ENCODE measurements around the gene TMBIM1. TPM values are rescaled to one million over a fixed set of nuclear protein-coding genes. Genes with fewer than 3 reads are reported as not detected.

Gene TMBIM1
- total and polyA plus RNA-seq, 9 of the 15 experiments (the other 6 are each of a cell fraction or from before 2014, with no cell fraction given), result 14.2 to 105 (median 47.0) TPM

GRCh38 chr2:218260166-218260565 is 32.1 kb downstream of the TMBIM1 start:
- POLR2A ChIA-PET, result interaction anchor here (0.9 to 1.5 kb wide), 2 partner anchors 10 to 16 kb away, joined by 3 to 5 read pairs; partner anchors contain the start of genes AAMP and PNKD
- Histone ChIP-seq H3K27me3 (ENCODE audit: control insufficient read depth in 2 of 2, insufficient read depth in 2 of 2, low read length in 2 of 2) (no peaks in the 10 kb centered on the region), H3K27ac (ENCODE audit: extremely low read depth, low read depth, low read length) (no peak overlapping the region), H3K9ac (ENCODE audit: insufficient read depth in 1 of 2, low read depth in 2 of 2, low read length in 2 of 2) (no peak overlapping the region), H3K36me3 (ENCODE audit: control insufficient read depth, insufficient read depth, low read length) (peaks cover 18% of the 10 kb centered on the region; the same call in 1 of the 3 replicates), H3K4me2 (ENCODE audit: insufficient read depth, low read length) (no peak overlapping the region), H2AFZ (ENCODE audit: low read depth, low read length) (no peak overlapping the region), H3K9me1 (ENCODE audit: control insufficient read depth, insufficient read depth, low read length) (no peaks in the 10 kb centered on the region), H3K4me1 (replicated peaks in 1 of 2; ENCODE audit: control insufficient read depth in 2 of 2, insufficient read depth in 2 of 2, low read length in 2 of 2) (peaks cover 3 to 13% of the 10 kb centered on the region in 2 experiments; a peak in 4 of 5 replicates), H3K79me2 (ENCODE audit: control insufficient read depth, insufficient read depth, low read length) (no peaks in the 10 kb centered on the region), H4K20me1 (replicated peaks; ENCODE audit: control insufficient read depth, insufficient read depth, low read length) (no peaks in the 10 kb centered on the region), H3K9me3 (replicated peaks; ENCODE audit: control insufficient read depth, insufficient read depth, low read depth, low read length) (no peaks in the 10 kb centered on the region), H3K4me3 (no peak overlapping the region)
- DNase-seq (ENCODE audit: extremely low read depth in 1 of 4, low spot score in 3 of 4) (no peak), FAIRE-seq (no peak), ATAC-seq (no peak)
- intact Hi-C loops (cut with micrococcal nuclease), result no loop called here
- CTCF ChIA-PET (ENCODE audit: low intra/inter-chr PET ratio), result no interaction called here
- no TSS peak for BruUV-seq (replicated peaks)
- 39% methylated on average over 4 of the region's 5 CpGs for WGBS (ENCODE audit: insufficient coverage, low coverage, missing lambda C conversion rate)
- in situ Hi-C loops (cut with MboI), result no loop called here
- no peak for TF ChIP-seq DDX20 (tag; IDR thresholded peaks at IDR 0.05; ENCODE audit: low read depth)
- TF ChIP-seq, protein P1, sequence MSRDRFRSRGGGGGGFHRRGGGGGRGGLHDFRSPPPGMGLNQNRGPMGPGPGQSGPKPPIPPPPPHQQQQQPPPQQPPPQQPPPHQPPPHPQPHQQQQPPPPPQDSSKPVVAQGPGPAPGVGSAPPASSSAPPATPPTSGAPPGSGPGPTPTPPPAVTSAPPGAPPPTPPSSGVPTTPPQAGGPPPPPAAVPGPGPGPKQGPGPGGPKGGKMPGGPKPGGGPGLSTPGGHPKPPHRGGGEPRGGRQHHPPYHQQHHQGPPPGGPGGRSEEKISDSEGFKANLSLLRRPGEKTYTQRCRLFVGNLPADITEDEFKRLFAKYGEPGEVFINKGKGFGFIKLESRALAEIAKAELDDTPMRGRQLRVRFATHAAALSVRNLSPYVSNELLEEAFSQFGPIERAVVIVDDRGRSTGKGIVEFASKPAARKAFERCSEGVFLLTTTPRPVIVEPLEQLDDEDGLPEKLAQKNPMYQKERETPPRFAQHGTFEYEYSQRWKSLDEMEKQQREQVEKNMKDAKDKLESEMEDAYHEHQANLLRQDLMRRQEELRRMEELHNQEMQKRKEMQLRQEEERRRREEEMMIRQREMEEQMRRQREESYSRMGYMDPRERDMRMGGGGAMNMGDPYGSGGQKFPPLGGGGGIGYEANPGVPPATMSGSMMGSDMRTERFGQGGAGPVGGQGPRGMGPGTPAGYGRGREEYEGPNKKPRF (IDR thresholded peaks at IDR 0.05; ENCODE audit: low read depth, low read length), result no peak
- no peak for TF ChIP-seq ZNF184 (CRISPR knock-in tag; IDR thresholded peaks at IDR 0.05)
- TF ChIP-seq PATZ1 (CRISPR knock-in tag; IDR thresholded peaks at IDR 0.05; ENCODE audit: borderline replicate concordance), result no peak
- TF ChIP-seq ZBTB34 (CRISPR knock-in tag; IDR thresholded peaks at IDR 0.05), result no peak
- no peak for TF ChIP-seq PHF20 (IDR thresholded peaks at IDR 0.05; ENCODE audit: partially characterized antibody)
- no peak for TF ChIP-seq RUNX1 (IDR thresholded peaks at IDR 0.05; ENCODE audit: low read depth)
- TF ChIP-seq HSF4 (CRISPR knock-in tag; IDR thresholded peaks at IDR 0.05; ENCODE audit: borderline replicate concordance), result no peak
- TF ChIP-seq EZH2 (IDR thresholded peaks at IDR 0.05; ENCODE audit: borderline replicate concordance, low read depth, low read length), result no peak
- TF ChIP-seq SOX6 (IDR thresholded peaks at IDR 0.05), result no peak
- TF ChIP-seq IRF2 (CRISPR knock-in tag; IDR thresholded peaks at IDR 0.05), result no peak
- TF ChIP-seq ETV5 (CRISPR knock-in tag; IDR thresholded peaks at IDR 0.05; ENCODE audit: low read depth), result no peak
- TF ChIP-seq BRD4 (IDR thresholded peaks at IDR 0.05), result no peak
- no peak for TF ChIP-seq ETV6 (IDR thresholded peaks at IDR 0.05; ENCODE audit: borderline replicate concordance in 1 of 2, low read depth in 2 of 2, low read length in 1 of 2)
- TF ChIP-seq ETV6 (CRISPR knock-in tag; IDR thresholded peaks at IDR 0.05; ENCODE audit: borderline replicate concordance), result no peak
- no peak for TF ChIP-seq GTF2A2 (tag; IDR thresholded peaks at IDR 0.05)
- no peak for TF ChIP-seq ZNF12 (CRISPR knock-in tag; IDR thresholded peaks at IDR 0.05)
- TF ChIP-seq ZNF253 (CRISPR knock-in tag; conservative IDR thresholded peaks at IDR 0.05), result no peak
